GM18951 (cell line): ENCODE data around the gene LCN1.
"Not testable (repeated sequence)": the region's sequence is repeated elsewhere in the genome, so short reads cannot be mapped to it uniquely, and the experiment has no call there.

Experiments
- POLR2A ChIP-seq: IDR thresholded peaks from 4 replicates; pipeline ENCODE4 v1.6.1; 2011; ENCODE audit warnings: mild to moderate bottlenecking; ENCODE audit not compliant: insufficient read length, insufficient read depth; ENCODE audit errors: extremely low read depth
- in situ Hi-C: fragments of 300-500 bp; cut with MboI; formaldehyde crosslinking; loops from one replicate; pipeline ENCODE4 v1.12.0; 2022; ENCODE audit warnings: low sequenced_read_pairs, mixed read lengths, inconsistent platforms; ENCODE audit not compliant: unreplicated experiment

Gene LCN1

DNA sequence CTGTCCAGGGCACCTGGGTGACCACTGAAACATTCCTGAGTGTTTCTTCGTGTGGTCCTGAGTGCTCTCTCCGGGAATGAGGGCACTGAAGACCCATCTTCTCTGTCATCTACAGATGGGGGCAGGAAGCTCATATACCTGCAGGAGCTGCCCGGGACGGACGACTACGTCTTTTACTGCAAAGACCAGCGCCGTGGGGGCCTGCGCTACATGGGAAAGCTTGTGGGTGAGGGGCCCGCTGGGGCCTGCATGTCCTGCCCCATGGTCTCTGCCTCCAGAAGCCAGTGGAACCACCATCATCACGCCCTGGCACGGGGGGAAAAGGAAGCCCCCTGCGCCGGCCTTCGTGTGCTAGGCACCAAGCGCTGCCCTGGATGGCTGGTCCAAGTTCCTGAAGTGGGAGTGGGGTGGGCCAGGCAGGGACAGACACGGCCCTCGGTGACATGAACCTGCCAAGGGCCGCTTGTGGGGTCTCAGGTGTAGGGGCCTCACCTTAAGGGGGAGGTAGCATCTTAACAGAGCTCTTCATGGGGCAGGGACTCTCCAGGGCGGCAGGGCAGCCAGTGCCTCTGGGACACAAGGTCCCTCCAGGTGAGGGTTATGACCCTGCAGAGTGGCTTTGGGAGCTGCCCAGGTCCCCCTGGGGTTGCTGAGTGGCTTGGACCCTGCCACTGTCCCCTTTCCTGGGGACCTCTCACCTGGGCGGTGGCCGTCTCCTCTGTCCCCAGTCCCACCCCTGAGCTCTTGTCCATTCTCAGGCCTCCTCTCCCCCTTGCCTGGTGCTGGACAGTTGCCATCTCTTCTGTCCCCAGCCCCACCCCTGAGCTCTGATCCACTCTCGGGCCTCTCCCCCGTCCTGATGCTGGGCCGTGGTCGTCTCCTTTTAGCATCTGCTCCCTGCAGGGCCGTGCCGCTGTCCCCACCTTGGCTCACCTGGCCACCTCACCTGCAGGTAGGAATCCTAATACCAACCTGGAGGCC, 26.8 kb downstream of the LCN1 start:
- in situ Hi-C loops, result no loop called here
- no peak for TF ChIP-seq POLR2A

DNA sequence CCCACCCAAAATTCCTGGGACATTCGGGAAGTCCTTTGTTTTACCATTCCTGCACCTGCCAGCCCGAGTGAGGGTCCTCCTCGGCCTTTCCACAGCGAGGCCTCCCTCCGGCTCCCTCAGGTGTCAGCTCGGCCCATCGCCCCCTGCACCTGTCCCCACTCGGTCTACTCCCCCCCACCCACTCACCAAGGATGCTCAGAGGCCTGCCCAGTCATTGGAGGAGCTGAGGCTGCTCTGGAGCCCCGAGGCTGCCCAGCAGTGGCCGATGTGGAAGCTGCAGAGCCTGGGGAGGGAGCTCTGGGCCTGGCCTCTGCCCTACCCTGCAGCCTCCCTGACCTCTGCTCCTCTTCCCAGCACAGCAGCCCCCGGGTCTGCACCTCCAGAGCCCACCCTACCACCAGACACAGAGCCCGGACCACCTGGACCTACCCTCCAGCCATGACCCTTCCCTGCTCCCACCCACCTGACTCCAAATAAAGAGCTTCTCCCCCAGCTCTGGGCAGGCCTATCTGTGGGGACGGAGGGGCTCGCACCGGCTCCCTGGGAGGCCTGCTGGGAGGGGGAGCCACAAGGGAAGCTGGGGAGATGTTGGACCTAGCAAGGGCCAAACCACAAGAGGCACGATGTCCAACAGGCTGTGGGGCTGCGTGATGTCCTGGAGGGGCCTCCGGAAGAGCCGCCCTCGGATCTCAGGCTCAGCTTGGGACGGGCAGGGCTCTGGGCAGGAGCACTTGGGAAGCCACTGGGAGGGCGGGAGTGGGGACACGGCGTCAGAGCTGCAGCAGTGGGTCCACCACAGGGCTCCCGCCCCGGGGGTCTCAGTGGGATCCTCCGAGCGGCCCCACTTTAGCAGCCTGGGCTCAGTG, 28.5 kb downstream of the LCN1 start:
- in situ Hi-C loops, result not testable (repeated sequence)

DNA sequence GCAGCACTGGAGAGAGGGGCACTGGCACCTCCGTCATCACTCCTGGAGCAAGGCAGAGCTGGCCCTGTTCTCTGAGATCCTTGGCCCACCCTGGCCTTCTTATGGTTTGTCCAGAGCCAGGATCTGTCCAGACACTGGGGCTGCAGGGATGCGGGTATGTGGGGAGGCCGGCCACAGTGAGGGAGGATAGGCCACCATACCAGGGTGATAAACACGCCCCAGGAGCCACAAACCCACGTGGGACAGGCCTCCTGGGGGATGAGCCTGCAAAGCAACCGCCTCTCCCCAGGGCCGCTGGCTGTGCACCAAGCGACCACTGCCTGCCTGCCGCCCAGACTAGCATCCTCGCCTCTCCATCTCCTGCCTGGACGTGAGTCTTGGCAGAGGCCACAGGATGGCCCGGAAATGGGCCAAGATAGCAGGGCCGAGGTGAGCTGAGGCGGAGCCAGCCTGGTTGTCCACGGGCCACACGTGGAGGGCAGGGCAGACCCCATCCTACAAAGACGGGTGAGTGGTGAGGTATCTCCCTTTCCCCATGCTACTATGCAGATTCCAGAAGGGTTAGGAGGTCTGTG, 29.2 kb downstream of the LCN1 start:
- TF ChIP-seq POLR2A, result no peak
- in situ Hi-C loops, result no loop called here

DNA sequence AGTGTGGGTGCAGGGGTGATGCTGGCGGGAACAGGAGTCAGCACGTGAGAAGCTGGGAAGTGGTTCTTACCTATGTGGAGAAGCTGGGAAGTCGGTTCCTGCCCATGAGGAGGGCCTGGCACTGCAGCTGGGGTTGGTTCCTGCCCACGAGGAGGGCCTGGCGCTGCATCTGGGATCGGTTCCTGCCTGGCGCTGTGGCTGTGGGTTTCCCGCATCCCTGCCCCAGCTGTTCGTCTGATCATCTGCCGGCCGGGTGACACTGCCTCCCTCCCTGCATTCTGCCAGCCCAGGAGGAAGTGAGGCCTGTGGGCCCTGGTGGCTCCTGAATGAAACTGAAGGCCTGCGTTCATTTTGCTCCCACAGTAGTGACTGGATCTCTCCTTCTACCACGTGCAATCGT, 29.8 kb downstream of the LCN1 start:
- in situ Hi-C loops, result no loop called here
- TF ChIP-seq POLR2A, result no peak

DNA sequence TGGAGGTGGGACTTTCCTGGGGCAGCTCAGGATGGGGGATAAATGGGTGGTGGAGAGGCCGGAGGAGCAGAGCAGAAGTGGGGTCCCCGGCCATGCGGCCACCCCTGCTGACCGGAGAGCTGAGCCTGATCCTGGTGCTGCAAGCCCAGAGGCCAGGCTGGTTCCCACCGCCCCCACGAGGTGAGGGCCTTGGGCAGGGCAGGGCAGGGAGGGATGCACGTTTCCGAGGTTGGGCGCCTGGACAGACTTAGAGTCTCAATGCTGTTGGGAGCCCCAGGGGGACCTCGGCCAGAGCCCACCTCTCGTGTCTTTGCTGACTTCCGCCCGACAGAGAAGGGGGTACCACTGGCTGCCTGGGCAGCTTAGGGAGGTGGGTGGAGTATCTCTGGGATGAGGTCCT, 30.2 kb downstream of the LCN1 start:
- no peak for TF ChIP-seq POLR2A
- in situ Hi-C loops, result no loop called here

DNA sequence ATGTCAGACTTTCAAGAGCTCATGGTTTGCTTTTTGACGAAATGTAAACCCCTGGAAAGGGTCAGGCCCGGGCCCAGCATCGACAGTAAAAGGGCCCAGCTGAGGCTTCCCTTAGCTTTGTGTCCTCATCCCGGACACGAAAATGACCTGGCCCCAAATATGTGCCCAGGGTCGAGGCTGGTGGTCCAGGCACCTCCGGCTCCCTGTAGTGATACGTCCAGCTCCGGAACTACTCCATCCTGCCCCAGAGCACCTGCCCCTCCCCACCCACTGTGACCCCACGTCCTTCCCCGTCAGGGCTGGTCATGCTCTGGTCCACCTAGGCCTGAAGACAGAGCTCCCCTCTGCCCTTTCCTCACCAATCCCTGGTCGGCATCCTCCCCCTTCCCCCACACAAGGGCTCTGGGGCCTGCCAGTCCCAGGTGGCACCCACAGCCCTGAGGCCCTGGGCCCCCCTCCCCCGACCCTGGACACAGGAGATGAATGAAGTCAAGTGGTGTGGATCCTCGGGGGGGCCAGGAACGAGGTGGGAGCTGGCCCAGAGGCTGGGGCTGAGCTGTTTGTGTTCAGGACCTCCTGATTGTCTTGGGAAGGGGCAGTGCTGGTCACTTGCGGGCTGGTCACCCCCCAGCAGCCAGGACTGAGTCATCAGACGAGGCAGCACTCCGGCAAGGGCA, 30.9 kb downstream of the LCN1 start:
- TF ChIP-seq POLR2A, result no peak
- in situ Hi-C loops, result no loop called here

DNA sequence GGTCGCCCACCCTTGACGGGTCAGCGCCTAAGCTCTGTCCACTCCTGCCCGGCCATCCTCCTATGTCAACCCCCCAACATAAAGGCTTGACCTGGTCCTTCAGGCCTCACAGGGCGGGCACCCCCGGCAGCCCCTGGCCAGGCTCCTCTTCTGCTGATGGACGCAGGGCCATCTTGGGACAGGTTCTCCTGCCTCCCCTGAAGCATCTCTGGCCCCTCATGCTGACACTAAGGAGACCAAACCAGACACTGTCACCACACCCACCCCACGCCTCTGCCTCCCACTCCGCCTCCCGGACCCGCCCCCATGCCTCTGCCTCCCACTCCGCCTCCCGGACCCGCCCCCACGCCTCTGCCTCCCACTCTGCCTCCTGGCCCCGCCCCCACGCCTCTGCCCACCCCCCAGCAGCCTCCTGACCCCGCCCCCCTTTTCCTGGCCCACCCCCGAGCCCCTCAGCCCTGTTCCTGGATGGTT, 31.5 kb downstream of the LCN1 start:
- in situ Hi-C loops, result no loop called here

DNA sequence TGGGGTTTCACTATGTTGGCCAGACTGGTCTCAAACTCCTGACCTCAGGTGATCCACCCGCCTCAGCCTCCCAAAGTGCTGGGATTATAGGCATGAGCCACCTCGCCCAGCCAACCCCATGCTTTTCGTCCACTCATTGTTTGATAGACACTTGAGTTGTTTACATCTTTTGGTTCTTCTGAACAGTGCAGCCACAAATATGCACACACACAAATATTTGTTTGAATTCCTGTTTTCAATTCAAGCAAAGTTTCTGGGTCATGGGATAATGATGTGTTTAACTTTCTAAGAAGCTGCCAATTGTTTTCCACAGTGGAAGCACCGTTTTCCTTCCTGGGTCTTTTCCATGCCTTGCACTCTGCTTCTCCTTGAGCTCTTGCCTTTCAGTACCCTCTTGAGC, 33.5 kb downstream of the LCN1 start:
- in situ Hi-C loops, result no loop called here
- no peak for TF ChIP-seq POLR2A

More for the DNA sequence above, 31.5 kb downstream of the LCN1 start:
- no peak for TF ChIP-seq POLR2A

DNA sequence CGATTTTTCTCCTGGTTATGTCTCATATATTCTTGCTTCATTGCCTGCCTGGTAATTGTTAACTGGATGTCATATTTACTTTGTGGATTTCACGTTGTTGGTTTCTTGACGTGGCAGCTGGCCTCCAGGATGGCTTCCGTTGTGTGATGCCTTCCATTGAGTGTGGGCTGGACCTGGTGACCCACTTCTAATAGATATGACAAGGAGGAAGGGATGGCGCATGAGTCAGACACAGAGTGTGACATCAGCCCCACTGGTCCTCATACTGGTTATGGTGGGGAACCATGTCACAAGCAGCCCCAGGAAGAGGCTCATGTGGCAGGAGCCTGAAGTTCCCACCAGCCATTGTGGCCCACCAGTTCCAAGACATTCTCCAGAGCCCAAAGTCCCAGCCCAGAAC, 34.0 kb downstream of the LCN1 start:
- no peak for TF ChIP-seq POLR2A
- in situ Hi-C loops, result no loop called here

DNA sequence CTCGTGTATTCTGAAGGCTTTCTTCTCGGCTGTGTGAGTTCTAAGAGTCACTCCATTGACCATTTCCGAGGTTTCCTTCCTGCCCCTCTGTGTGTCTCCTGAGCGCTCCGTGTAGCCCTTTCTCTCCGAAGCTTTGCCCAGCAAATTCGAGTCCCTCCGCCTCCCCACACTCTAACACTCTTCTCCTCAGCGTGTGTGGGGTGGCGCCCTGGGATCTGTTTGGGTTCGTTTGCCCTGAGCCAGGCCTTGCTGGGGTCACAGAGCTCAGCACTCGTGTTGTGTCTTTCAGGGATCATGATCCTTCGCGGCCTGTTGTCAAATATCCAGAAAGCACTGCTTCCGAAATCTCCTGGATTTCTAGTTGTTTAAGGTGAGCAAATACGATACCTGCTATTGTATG, 34.7 kb downstream of the LCN1 start:
- no peak for TF ChIP-seq POLR2A
- in situ Hi-C loops, result no loop called here

DNA sequence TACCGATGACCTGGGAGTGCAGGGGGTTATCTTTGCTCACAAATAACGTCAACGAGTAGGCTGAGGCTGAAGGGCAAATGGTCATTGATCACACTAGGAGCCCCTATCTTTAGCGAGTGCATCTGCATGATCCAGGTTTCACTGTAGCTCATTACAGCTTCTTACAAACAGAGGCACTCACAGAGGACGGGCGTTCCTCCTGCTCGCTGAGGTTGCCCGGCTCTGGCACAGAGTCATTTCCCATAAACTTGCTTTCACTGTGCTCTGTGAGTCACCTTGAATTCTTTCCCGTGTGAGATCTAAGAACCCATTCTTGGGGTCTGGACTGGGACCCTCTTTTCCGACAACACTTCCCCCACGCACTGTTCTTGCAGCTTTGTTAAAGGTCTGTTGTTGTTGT, 38.4 kb downstream of the LCN1 start:
- in situ Hi-C loops, result no loop called here
- no peak for TF ChIP-seq POLR2A

DNA sequence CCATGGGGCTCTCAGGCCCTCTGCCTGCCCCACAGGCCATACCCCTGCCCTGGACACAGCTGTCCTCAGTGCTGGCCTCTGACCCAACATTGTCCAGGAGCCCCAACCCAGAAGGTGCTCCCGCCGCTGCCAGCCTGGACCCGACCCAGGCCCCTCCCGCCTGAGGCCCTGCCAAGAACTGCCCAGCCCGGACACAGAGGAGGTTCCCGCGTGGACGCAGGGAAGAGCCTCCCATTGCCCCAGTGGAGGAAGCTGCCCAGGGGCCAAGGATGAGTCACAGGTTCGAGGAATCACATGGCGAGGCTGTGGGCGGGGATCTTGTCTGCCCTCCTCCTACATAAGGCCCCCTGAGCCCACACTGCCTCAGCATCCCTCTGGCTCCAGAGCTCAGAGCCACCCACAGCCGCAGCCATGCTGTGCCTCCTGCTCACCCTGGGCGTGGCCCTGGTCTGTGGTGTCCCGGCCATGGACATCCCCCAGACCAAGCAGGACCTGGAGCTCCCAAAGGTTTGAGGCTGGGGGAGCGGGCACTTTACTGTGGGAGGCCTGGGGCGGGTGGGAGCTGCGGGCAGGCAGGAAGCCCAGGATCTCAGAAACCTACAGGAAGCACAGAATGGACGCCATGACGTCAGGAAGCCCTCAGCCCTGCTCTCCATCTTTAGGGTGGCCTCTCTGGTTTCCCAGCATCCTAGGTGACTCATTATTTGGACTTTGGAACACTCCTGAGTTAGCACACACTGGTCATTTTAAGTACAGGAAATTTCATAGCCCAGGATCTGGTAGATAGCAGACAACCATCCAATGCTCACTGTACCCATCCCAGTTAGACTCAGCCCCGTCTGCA, 40.4 kb downstream of the LCN1 start, which contains the start of gene PAEP:
PAEP (plus strand) TSS at position 366 of the 844 bp plus-strand sequence.
- in situ Hi-C loops, result no loop called here
- TF ChIP-seq POLR2A, result no peak

DNA sequence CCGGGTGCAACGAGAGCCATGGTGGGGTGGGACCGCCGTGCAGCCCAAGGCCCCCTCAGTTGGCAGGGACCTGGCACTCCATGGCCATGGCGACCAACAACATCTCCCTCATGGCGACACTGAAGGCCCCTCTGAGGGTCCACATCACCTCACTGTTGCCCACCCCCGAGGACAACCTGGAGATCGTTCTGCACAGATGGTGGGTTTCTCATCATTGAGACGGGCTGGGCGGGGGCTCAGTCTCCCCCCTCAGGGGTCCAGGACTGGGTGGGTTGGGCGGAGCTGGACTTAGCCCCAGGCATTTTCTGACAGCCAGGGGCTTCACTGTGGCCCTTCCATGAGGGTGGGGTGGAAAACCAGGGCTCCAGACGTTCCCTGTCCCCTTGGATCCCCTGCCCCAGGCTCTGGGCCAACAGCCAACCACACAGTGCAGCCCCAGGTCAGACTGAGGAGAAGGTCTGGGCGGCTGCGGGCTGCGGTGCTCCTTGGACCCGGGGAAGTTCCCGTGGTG, 41.0 kb downstream of the LCN1 start:
- in situ Hi-C loops, result no loop called here
- no peak for TF ChIP-seq POLR2A
